Activated T-cell treated with anti-CD3 and anti-CD28 coated beads, Interleukin-2, amount 50 U/mL, for 72 hours (primary cell): ENCODE results near the gene VEGFB. TPM values are rescaled to one million over a fixed set of nuclear protein-coding genes. Genes with fewer than 3 reads are reported as not detected.

ENCODE experiments used
- ATAC-seq, 2 donors: fragments of 150-1000 bp; cut with Tn5 transposase; replicated peaks in 1 of 2; 2 replicates each; pipeline ENCODE4 v1.10.0; 2021; ENCODE audit warnings: moderate library complexity in 2 of 2, mild to moderate bottlenecking in 1 of 2
- DNase-seq, 2 donors: peaks; one replicate each; pipeline ENCODE4 v3.0.0; 2021 to 2022; ENCODE audit warnings: mixed read lengths in 1 of 2
- H3K27ac Mint-ChIP-seq: one replicate; pipeline ENCODE4 v1.8.0; 2022; ENCODE audit warnings: mild to moderate bottlenecking, moderate library complexity, mixed read lengths
- H3K27me3 Mint-ChIP-seq: one replicate; pipeline ENCODE4 v1.8.0; 2022; ENCODE audit warnings: low read depth, mixed read lengths
- H3K36me3 Mint-ChIP-seq, 2 donors: one replicate each; pipeline ENCODE4 v1.8.0; 2022; ENCODE audit warnings: mixed read lengths in 2 of 2, mild to moderate bottlenecking in 1 of 2; ENCODE audit not compliant: insufficient read depth in 2 of 2
- H3K4me1 Mint-ChIP-seq: one replicate; pipeline ENCODE4 v1.8.0; 2022; ENCODE audit warnings: low read depth, mixed read lengths
- H3K4me3 Mint-ChIP-seq, 2 donors: one replicate each; pipeline ENCODE4 v1.8.0; 2022; ENCODE audit warnings: mild to moderate bottlenecking in 2 of 2, mixed read lengths in 2 of 2, moderate library complexity in 2 of 2
- H3K9me3 Mint-ChIP-seq, 2 donors: one replicate each; pipeline ENCODE4 v1.8.0; 2022; ENCODE audit warnings: mixed read lengths in 2 of 2
- total RNA-seq, 2 donors: library from RNA; stranded (reverse); gene quantifications; one replicate each; pipeline ENCODE4 v1.2.3, GENCODE V29; 2022

The VEGFB gene
- total RNA-seq, 2 donors from 2014 or later: 65.4 to 67.3 TPM

DNA sequence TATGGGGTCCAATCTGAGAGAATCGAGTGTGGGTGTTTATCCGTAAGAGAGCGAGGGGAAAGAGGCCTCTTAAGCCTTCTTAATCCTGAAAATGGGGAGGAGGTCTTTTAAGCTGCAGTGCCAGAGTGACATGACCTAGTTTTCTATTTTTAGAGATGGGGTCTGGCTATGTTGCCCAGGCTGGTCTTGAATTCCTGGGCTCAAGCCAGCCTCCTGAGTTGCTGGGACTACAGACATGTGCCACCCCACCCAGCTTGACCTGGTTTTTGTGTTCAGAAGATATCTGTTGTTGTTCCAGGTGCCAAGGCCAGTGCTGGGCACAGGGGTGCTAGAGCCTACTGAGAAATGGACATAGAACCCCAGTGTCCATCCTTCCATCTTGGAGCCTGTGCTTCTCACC, 48.7 kb downstream of the VEGFB start:
- Mint-ChIP-seq H3K27ac (no peak overlapping the region), H3K36me3 (peaks cover 2 to 6% of the 10 kb centered on the region in 2 donors), H3K4me1 (peaks cover 26% of the 10 kb centered on the region), H3K4me3 (peak overlapping the region; percentile 46 to 53), H3K27me3 (no peaks in the 10 kb centered on the region), H3K9me3 (no peaks in the 10 kb centered on the region)
- DNase-seq (no peak), ATAC-seq (no peak)

DNA sequence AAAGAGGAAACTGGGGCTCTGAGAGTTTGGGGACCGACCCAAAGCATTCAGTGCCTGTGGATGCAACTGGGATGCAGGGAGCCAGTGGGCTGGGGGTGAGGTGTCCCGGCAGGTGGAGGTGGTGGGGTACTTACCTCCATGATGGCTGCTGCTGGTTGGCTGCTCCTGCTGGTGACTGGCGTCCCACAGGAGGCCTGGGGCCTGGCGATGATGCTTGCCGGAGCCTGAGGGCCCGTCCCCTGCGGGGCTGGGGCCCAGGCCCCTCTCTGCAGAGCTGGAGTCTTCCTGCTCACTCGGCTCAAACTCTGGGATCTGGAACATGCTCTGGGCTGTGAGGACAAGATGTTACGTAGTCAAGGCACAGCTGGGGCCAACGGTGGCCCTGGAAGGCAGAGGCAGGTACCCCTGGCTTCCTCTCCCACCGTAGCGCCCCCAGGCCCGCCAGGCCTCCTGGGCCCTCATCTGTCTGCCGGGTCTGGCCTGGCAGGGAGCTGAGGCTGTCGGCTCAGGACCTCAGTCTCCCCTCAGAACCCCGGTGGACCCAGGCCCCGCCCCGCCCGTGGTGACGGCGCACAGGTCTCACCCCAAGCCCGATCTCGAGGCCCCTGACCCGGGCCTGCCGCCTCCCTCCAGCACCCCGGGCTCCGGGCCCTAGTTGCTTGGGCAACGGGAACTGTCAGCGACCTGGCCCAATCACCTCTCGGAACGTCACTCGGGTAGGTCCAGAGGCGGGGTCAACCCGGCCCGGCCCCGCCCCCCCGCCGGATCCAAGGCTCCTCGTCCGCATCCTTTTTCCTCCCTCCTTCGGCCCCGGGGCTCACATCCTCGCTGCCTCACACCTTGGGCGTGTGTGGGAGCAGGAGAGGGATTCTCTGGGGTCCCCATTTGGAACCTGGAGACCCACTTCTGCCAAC, 49.9 kb downstream of the VEGFB start, which contains the start of gene BAD:
Gene BAD (minus strand): TSS at position 618 of the 914 bp plus-strand sequence. CDS start 297 bp downstream, at position 321.
- Mint-ChIP-seq H3K27me3 (no peaks in the 10 kb centered on the region), H3K4me3 (peak within 1 kb of the TSS; percentile 93 to 94), H3K36me3 (peaks cover 2 to 5% of the 10 kb centered on the region in 2 donors), H3K27ac (peak within 1 kb of the TSS; percentile 82), H3K9me3 (no peaks in the 10 kb centered on the region), H3K4me1 (peaks cover 26% of the 10 kb centered on the region)
- DNase-seq (peak; percentile 91 to 94), ATAC-seq (peak; percentile 91 to 92)

DNA sequence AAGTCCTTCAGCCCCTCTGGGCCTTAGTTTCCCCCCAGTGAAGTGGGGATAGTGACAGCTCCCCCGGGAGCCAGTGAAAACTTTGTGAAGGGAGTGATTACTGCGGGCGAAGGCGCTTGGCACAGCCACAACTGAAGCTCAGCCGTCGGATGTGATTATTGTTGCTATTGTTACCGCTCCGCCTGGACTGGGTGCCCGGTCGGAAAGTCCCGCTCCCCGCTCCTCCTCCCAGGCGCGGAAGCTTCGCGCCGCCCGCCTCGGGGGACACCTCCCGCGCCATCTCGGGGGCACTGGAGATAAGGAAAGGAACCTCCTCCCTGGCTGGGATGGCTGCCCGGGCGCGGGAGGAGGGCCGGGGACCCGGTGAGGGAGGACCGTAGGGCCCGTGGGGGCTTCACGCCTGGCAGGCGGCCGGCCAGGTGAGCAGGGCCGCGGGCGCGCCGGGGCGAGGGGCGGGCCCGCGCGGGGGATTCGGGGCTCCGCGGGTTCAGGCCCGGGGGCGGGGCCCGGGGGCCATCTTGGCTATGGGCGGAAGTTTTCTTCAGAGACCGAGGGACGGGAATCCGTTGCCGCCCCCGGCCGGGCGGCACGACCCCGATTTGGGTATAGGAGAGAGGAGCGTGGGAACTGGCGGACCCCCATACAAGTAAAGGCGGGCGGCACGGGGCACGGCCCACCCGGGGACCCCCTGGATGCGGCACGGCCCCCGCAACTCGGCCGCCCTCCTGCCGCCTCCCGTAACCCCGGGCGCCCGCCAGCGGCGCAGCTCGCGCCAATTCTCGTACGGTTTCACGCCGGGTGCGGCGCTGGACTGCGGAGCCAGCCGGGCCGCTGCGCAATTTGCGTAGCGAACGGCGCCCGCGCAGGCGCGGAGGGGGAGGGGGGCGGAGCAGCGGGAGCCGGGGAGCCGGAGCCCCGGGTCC, 50.8 kb downstream of the VEGFB start, which contains the start of gene GPR137:
Gene GPR137 (plus strand): TSS at position 887 of the 923 bp plus-strand sequence. CDS start 677 bp downstream, outside the sequence.
- DNase-seq (peak; percentile 94 to 97), ATAC-seq (peak; percentile 71 to 76)
- Mint-ChIP-seq H3K27ac (peak within 1 kb of the TSS; percentile 87), H3K4me3 (peak within 1 kb of the TSS; percentile 93 to 94), H3K9me3 (no peaks in the 10 kb centered on the region), H3K36me3 (peaks cover 3 to 5% of the 10 kb centered on the region in 2 donors), H3K4me1 (peaks cover 26% of the 10 kb centered on the region), H3K27me3 (peaks cover under 1% of the 10 kb centered on the region)

DNA sequence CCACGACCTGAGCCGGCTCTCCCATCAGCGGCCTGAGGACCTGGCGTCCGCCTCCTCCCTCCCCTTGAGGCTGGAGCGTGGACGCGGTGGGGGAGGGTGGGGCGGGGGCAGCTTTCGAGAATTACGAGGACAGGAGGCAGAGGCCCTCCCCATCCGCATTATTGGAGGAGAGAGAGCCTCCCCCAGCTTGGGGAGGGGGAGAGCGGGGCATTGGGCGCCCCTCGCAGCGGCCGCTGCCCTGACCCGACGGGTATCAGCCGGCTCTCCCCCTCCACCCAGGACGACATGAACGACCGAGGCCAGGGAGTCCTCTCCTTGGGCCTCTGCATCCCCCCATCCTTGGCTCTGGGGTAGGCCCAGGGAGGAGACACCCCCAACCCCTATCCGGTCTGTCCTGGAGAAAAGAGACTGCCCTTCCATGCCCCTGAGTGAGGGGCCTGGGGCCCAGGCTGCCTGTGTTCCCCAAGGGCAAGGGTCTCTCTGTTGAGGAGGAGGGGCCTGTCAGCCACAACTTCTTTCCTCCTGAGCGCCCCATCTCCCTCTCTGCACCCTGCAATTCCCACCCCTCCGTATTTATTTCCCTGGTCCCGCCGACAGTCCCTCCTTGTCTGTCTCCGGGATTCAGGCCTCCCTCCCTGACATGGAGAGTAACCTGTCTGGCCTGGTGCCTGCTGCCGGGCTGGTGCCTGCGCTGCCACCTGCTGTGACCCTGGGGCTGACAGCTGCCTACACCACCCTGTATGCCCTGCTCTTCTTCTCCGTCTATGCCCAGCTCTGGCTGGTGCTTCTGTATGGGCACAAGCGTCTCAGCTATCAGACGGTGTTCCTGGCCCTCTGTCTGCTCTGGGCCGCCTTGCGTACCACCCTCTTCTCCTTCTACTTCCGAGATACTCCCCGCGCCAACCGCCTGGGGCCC, 51.8 kb downstream of the VEGFB start:
- no peak for ATAC-seq
- Mint-ChIP-seq H3K27me3 (peaks cover 9% of the 10 kb centered on the region), H3K4me3 (peak overlapping the region; percentile 86 to 93), H3K9me3 (no peaks in the 10 kb centered on the region), H3K36me3 (peaks cover 5 to 9% of the 10 kb centered on the region in 2 donors), H3K27ac (peak overlapping the region; percentile 87), H3K4me1 (peaks cover 26% of the 10 kb centered on the region)
- DNase-seq: peak in 1 of 2 donors; percentile 45

DNA sequence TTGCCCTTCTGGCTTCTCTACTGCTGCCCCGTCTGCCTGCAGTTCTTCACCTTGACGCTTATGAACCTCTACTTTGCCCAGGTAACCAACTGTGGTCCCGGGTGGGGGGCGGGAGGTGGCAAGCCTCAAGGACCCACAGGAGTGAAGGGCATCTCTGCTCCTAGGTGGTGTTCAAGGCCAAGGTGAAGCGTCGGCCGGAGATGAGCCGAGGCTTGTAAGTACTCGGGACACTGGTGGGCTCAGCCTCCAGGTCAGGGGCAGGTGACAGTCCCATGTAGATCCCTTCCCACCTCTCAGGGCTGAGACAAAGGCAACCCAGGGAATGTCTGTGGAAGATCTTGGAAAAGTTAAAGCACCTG, 52.4 kb downstream of the VEGFB start:
- peaks cover 20% of the 10 kb centered on the region for H3K4me1 Mint-ChIP-seq
- peak overlapping the region; percentile 87 for H3K27ac Mint-ChIP-seq
- no peak for ATAC-seq
- H3K36me3 Mint-ChIP-seq: peaks cover 5% of the 10 kb centered on the region in 2 donors
- no peaks in the 10 kb centered on the region for H3K9me3 Mint-ChIP-seq
- no peak for DNase-seq
- peaks cover 9% of the 10 kb centered on the region for H3K27me3 Mint-ChIP-seq
- H3K4me3 Mint-ChIP-seq: peak overlapping the region; percentile 86 to 93

DNA sequence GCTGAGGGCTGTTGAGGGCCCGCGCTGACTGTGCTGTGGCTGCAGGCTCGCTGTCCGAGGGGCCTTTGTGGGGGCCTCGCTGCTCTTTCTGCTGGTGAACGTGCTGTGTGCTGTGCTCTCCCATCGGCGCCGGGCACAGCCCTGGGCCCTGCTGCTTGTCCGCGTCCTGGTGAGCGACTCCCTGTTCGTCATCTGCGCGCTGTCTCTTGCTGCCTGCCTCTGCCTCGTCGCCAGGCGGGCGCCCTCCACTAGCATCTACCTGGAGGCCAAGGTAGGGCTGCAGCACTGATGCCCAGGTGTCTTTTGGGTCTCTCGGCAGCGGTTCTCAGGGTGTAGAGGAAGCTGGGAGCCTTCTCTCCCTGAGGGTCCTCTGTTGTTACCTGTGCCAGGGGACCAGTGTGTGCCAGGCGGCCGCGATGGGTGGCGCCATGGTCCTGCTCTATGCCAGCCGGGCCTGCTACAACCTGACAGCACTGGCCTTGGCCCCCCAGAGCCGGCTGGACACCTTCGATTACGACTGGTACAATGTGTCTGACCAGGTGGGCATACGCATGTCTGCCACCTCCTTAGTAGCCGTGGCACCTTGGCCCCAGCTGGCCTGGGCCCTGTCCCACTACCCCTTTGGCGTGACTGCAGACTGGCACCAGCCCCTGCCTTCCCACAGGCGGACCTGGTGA, 53.4 kb downstream of the VEGFB start:
- peaks cover 10% of the 10 kb centered on the region for H3K27me3 Mint-ChIP-seq
- peaks cover 18% of the 10 kb centered on the region for H3K4me1 Mint-ChIP-seq
- H3K9me3 Mint-ChIP-seq: no peaks in the 10 kb centered on the region
- H3K4me3 Mint-ChIP-seq: no peak overlapping the region
- peaks cover 4 to 5% of the 10 kb centered on the region in 2 donors for H3K36me3 Mint-ChIP-seq
- ATAC-seq (no peak), DNase-seq (no peak)
- H3K27ac Mint-ChIP-seq: no peak overlapping the region

DNA sequence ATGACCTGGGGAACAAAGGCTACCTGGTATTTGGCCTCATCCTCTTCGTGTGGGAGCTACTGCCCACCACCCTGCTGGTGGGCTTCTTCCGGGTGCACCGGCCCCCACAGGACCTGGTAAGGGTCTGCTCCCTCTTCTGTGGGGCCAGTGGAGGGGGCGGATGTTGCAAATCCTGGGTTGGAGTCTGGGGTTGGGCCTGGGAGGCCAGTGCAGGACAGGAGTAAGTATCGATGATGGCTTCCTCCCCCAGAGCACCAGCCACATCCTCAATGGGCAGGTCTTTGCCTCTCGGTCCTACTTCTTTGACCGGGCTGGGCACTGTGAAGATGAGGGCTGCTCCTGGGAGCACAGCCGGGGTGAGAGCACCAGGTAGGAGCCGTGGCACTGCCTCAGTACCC, 54.0 kb downstream of the VEGFB start:
- DNase-seq (no peak), ATAC-seq (no peak)
- H3K27me3 Mint-ChIP-seq: peaks cover 16% of the 10 kb centered on the region
- H3K36me3 Mint-ChIP-seq: peaks cover 4 to 5% of the 10 kb centered on the region in 2 donors
- no peak overlapping the region for H3K4me3 Mint-ChIP-seq
- H3K4me1 Mint-ChIP-seq: peaks cover 12% of the 10 kb centered on the region
- H3K9me3 Mint-ChIP-seq: no peaks in the 10 kb centered on the region
- H3K27ac Mint-ChIP-seq: no peak overlapping the region

Other genes with a start within 250 kb of the VEGFB start
- 10 to 100 TPM; 62.8 to 72.8 TPM for gene OTUB1, start 248.1 kb upstream of the VEGFB start, total RNA-seq
- 1 to 10 TPM in 1 of 2 donors, under 1 TPM in 1; 0.19 to 1.4 TPM for gene FLRT1, start 198.7 kb upstream of the VEGFB start, total RNA-seq
- gene MACROD1, start 68.5 kb upstream of the VEGFB start, total RNA-seq: 10 to 100 TPM; 17.4 to 18.4 TPM
- 100 to 1,000 TPM; 246 to 256 TPM for gene STIP1, start 48.4 kb upstream of the VEGFB start, total RNA-seq
- 100 to 1,000 TPM; 158 to 164 TPM for gene FERMT3, start 27.9 kb upstream of the VEGFB start, total RNA-seq
- gene TRPT1, start 8.4 kb upstream of the VEGFB start, total RNA-seq: 10 to 100 TPM; 19.7 to 25.5 TPM
- 10 to 100 TPM; 78.6 to 92.9 TPM for gene NUDT22, start 8.3 kb upstream of the VEGFB start, total RNA-seq
- 10 to 100 TPM; 42.2 to 54.1 TPM for gene DNAJC4, start 4.0 kb upstream of the VEGFB start, total RNA-seq
- gene FKBP2, start 6.5 kb downstream of the VEGFB start, total RNA-seq: 10 to 100 TPM; 34.2 to 41.5 TPM
- 100 to 1,000 TPM; 121 to 149 TPM for gene PPP1R14B, start 12.4 kb downstream of the VEGFB start, total RNA-seq
- 10 to 100 TPM in 1 of 2 donors, 1 to 10 TPM in 1; 9.1 to 10.5 TPM for gene PLCB3, start 16.9 kb downstream of the VEGFB start, total RNA-seq
- gene BAD, start 50.1 kb downstream of the VEGFB start, total RNA-seq: 10 to 100 TPM; 35.2 to 35.7 TPM
- 10 to 100 TPM; 57.1 to 67.4 TPM for gene GPR137, start 51.3 kb downstream of the VEGFB start, total RNA-seq
- gene KCNK4, start 56.7 kb downstream of the VEGFB start, total RNA-seq: under 1 TPM in 1 of 2 donors, not detected in 1; 0.35 TPM
- 1 to 10 TPM in 1 of 2 donors, under 1 TPM in 1; 0.53 to 1.1 TPM for gene CATSPERZ, start 65.8 kb downstream of the VEGFB start, total RNA-seq
- gene ESRRA, start 70.9 kb downstream of the VEGFB start, total RNA-seq: 10 to 100 TPM; 40.5 to 42.4 TPM
- gene TRMT112, start 83.0 kb downstream of the VEGFB start, total RNA-seq: 100 to 1,000 TPM; 145 to 154 TPM
- gene PRDX5, start 83.5 kb downstream of the VEGFB start, total RNA-seq: 100 to 1,000 TPM; 134 to 138 TPM
- 100 to 1,000 TPM; 119 to 126 TPM for gene CCDC88B, start 105.6 kb downstream of the VEGFB start, total RNA-seq
- 10 to 100 TPM; 16.6 to 18.4 TPM for gene RPS6KA4, start 124.6 kb downstream of the VEGFB start, total RNA-seq